ENCODE results near the gene TXNDC17. TPM values are rescaled to one million over a fixed set of nuclear protein-coding genes. Genes with fewer than 3 reads are reported as not detected.

Gene TXNDC17
- total and polyA plus RNA-seq, 2 of the 13 experiments (the other 11 are each of a cell fraction or from before 2014, with no cell fraction given) = 188 to 266 TPM

GRCh38 chr17:6651919-6652452, 11.1 kb downstream of the TXNDC17 start (continued):
- peak; percentile 83 for TF ChIP-seq HNF1B (CRISPR knock-in tag; IDR thresholded peaks at IDR 0.05)
- TF ChIP-seq KAT8 (CRISPR knock-in tag; IDR thresholded peaks at IDR 0.05) = peak; percentile 54; the same call in 1 of the 2 replicates
- 0 out of 2 replicates have a peak, but pooled peaks have one; percentile 33 for TF ChIP-seq ZNF629 (CRISPR knock-in tag; conservative IDR thresholded peaks at IDR 0.05)
- peak; percentile 25; the same call in 1 of the 2 replicates for TF ChIP-seq ZNF652 (CRISPR knock-in tag; IDR thresholded peaks at IDR 0.05; ENCODE audit: borderline replicate concordance, low read depth)
- TF ChIP-seq ZNF782 (CRISPR knock-in tag; IDR thresholded peaks at IDR 0.05; ENCODE audit: borderline replicate concordance) = peak; percentile 98; the same call in 1 of the 2 replicates
- no peak for TF ChIP-seq ZNF7 (CRISPR knock-in tag; IDR thresholded peaks at IDR 0.05)
- peak; percentile 95 for TF ChIP-seq KLF15 (CRISPR knock-in tag; IDR thresholded peaks at IDR 0.05; ENCODE audit: borderline replicate concordance)
- TF ChIP-seq ZFP91 (CRISPR knock-in tag; IDR thresholded peaks at IDR 0.05; ENCODE audit: borderline replicate concordance) = peak; percentile 95
- no peak for TF ChIP-seq ZNF644 (CRISPR knock-in tag; IDR thresholded peaks at IDR 0.05; ENCODE audit: low read depth)
- no peak for TF ChIP-seq CEBPZ (IDR thresholded peaks at IDR 0.05; ENCODE audit: low read length)
- peak; percentile 85; the same call in 1 of the 2 replicates for TF ChIP-seq ZNF576 (CRISPR knock-in tag; IDR thresholded peaks at IDR 0.05)
- TF ChIP-seq HOXD1 (CRISPR knock-in tag; IDR thresholded peaks at IDR 0.05) = peak; percentile 81
- no peak for TF ChIP-seq DDIT3 (CRISPR knock-in tag; IDR thresholded peaks at IDR 0.05)
- TF ChIP-seq MAFK (conservative IDR thresholded peaks at IDR 0.05 in 1 of 2, IDR thresholded peaks at IDR 0.05 in 1 of 2; ENCODE audit: low read length in 2 of 2) = no peak
- TF ChIP-seq GPBP1L1 (CRISPR knock-in tag; IDR thresholded peaks at IDR 0.05) = no peak
- TF ChIP-seq ZMYM4 (CRISPR knock-in tag; IDR thresholded peaks at IDR 0.05) = peak; percentile 72
- TF ChIP-seq ZNF674 (CRISPR knock-in tag; IDR thresholded peaks at IDR 0.05; ENCODE audit: low read depth) = peak; percentile 95
- peak; percentile 19 for TF ChIP-seq SP2 (CRISPR knock-in tag; IDR thresholded peaks at IDR 0.05)
- peak; percentile 96 for TF ChIP-seq ETS1 (CRISPR knock-in tag; IDR thresholded peaks at IDR 0.05)

Measured in HepG2 (cell line).